Measurements from ENCODE around the gene CHMP1A. TPM values are rescaled to one million over a fixed set of nuclear protein-coding genes. Genes with fewer than 3 reads are reported as not detected.

CHMP1A gene
- total RNA-seq, 1 experiment from 2014 or later = 151 TPM

DNA sequence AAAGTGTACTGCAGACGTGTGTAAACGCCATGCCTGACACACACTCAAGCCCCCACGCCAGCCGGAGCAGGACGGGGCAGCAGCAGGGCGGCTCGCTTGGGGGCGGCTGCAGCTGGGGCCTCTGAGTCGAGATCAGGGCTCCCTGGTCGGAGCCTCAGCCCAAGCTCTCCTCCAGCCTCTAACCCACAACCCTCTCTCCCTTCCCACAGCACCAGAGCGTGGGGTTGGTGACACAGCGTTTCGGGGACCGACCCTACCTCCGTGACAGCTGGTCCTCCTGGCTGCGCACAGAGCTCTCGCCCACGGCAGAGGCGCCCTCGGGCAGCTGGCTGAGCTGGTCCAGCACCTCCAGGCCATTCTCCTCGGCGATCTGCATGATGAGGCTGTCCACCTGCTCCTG lies 11.2 kb downstream of the CHMP1A start:
- Histone ChIP-seq H3K4me3 (no peak overlapping the region), H3K4me1 (replicated peaks; ENCODE audit: insufficient read depth) (no peaks in the 10 kb centered on the region), H3K9me3 (ENCODE audit: insufficient read depth, low read depth) (no peaks in the 10 kb centered on the region), H3K79me2 (ENCODE audit: low read depth) (no peaks in the 10 kb centered on the region), H3K27ac (no peak overlapping the region), H4K20me1 (ENCODE audit: insufficient read depth) (peaks cover 12% of the 10 kb centered on the region), H3K9me2 (ENCODE audit: insufficient read depth) (no peaks in the 10 kb centered on the region), H3K4me2 (no peak overlapping the region), H2AFZ (no peak overlapping the region), H3K36me3 (ENCODE audit: low read depth) (0 out of 2 replicates have a peak, but pooled peaks cover 4% of the 10 kb centered on the region), H3F3A (ENCODE audit: insufficient read depth, low read depth) (no peaks in the 10 kb centered on the region; the same call in 1 of the 2 replicates), H3K27me3 (ENCODE audit: insufficient read depth, low read depth) (no peaks in the 10 kb centered on the region)
- no TSS peak for BruUV-seq (replicated peaks)
- no peak for TF ChIP-seq EZH2 (IDR thresholded peaks at IDR 0.05; ENCODE audit: low read depth)
- TF ChIP-seq, protein P1, sequence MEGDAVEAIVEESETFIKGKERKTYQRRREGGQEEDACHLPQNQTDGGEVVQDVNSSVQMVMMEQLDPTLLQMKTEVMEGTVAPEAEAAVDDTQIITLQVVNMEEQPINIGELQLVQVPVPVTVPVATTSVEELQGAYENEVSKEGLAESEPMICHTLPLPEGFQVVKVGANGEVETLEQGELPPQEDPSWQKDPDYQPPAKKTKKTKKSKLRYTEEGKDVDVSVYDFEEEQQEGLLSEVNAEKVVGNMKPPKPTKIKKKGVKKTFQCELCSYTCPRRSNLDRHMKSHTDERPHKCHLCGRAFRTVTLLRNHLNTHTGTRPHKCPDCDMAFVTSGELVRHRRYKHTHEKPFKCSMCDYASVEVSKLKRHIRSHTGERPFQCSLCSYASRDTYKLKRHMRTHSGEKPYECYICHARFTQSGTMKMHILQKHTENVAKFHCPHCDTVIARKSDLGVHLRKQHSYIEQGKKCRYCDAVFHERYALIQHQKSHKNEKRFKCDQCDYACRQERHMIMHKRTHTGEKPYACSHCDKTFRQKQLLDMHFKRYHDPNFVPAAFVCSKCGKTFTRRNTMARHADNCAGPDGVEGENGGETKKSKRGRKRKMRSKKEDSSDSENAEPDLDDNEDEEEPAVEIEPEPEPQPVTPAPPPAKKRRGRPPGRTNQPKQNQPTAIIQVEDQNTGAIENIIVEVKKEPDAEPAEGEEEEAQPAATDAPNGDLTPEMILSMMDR (conservative IDR thresholded peaks at IDR 0.05) = no peak
- intact Hi-C loops (cut with micrococcal nuclease; ENCODE audit: unreplicated experiment) = no loop called here
- ChIA-PET POLR2A (ENCODE audit: unreplicated experiment) (no interaction called here), CTCF (interaction anchor here (0.6 kb wide), 1 partner anchor 332 kb away, joined by 4 read pairs; no protein-coding TSS in a partner anchor)
- DNase-seq = no peak

DNA sequence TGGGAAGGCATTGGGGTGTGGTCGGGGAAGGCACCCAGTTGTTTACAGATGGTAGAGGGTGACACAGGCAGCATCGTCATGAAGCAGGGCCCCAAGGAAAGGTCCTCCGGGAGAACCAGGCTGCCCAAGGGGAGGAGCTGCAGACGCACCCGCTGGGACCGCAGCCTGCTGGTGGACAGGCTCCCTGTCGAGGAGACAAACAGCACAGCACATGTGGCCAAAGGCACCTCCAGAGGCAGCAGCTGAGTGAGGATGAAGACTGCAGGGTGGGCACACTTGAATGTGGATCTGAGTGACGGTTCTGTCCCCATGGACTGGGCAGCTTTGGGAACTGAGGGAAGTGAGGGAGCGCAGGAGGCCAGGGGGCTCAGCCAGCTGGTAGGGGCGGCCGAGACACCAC lies 12.4 kb downstream of the CHMP1A start:
- no peaks in the 10 kb centered on the region for H3K27me3 ChIP-seq (ENCODE audit: insufficient read depth, low read depth)
- H3K36me3 ChIP-seq (ENCODE audit: low read depth) = 0 out of 2 replicates have a peak, but pooled peaks cover 4% of the 10 kb centered on the region
- no TSS peak for BruUV-seq (replicated peaks)
- no peak for DNase-seq
- no peaks in the 10 kb centered on the region; the same call in 1 of the 2 replicates for H3F3A ChIP-seq (ENCODE audit: insufficient read depth, low read depth)
- no peak overlapping the region for H3K4me2 ChIP-seq
- ChIA-PET POLR2A (ENCODE audit: unreplicated experiment) (no interaction called here), CTCF (no interaction called here)
- no peaks in the 10 kb centered on the region for H3K9me3 ChIP-seq (ENCODE audit: insufficient read depth, low read depth)
- intact Hi-C loops (cut with micrococcal nuclease; ENCODE audit: unreplicated experiment) = no loop called here
- H3K27ac ChIP-seq = no peak overlapping the region
- peaks cover 6% of the 10 kb centered on the region; the same call in 1 of the 2 replicates for H4K20me1 ChIP-seq (ENCODE audit: insufficient read depth)
- H2AFZ ChIP-seq = no peak overlapping the region
- no peak overlapping the region for H3K4me3 ChIP-seq
- no peaks in the 10 kb centered on the region for H3K79me2 ChIP-seq (ENCODE audit: low read depth)
- H3K4me1 ChIP-seq (replicated peaks; ENCODE audit: insufficient read depth) = no peaks in the 10 kb centered on the region
- H3K9me2 ChIP-seq (ENCODE audit: insufficient read depth) = no peaks in the 10 kb centered on the region
- TF ChIP-seq EZH2 (IDR thresholded peaks at IDR 0.05; ENCODE audit: low read depth) = no peak
- TF ChIP-seq, protein P1 (conservative IDR thresholded peaks at IDR 0.05) = no peak

DNA sequence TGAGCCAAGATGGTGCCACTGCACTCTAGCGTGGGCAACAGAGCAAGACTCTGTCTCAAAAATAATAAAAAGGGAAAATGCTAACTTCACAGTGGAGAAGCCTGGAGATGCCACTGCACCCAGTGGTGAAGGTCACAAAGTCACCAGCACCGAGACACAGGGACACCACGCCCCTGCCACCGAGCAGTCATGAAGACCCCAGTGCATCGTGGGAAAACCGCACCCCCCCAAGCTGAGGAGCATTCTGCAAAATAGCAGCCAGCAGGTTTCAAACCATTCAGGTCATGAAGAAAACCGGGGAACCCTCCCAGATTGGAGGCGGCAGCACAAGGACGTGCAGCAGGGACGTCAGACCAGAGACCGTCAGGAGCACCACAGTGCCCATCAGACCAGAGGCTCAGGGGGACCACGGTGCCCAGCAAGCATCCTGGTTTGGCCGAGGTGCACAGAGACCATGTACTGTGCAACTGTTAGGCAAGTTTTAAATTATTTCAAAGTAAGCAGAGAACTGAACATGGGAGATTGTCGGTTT lies 13.7 kb downstream of the CHMP1A start:
- POLR2A ChIA-PET (ENCODE audit: unreplicated experiment) = no interaction called here
- no TSS peak for BruUV-seq (replicated peaks)

More for the DNA sequence above, 13.7 kb downstream of the CHMP1A start:
- Histone ChIP-seq H4K20me1 (ENCODE audit: insufficient read depth) (peaks cover 6% of the 10 kb centered on the region; the same call in 1 of the 2 replicates), H3K4me2 (no peak overlapping the region), H3F3A (ENCODE audit: insufficient read depth, low read depth) (no peaks in the 10 kb centered on the region; the same call in 1 of the 2 replicates), H3K9me3 (ENCODE audit: insufficient read depth, low read depth) (no peaks in the 10 kb centered on the region), H3K4me3 (no peak overlapping the region), H3K79me2 (ENCODE audit: low read depth) (no peaks in the 10 kb centered on the region), H3K36me3 (ENCODE audit: low read depth) (0 out of 2 replicates have a peak, but pooled peaks cover 4% of the 10 kb centered on the region), H3K27me3 (ENCODE audit: insufficient read depth, low read depth) (no peaks in the 10 kb centered on the region), H2AFZ (no peak overlapping the region), H3K9me2 (ENCODE audit: insufficient read depth) (no peaks in the 10 kb centered on the region), H3K4me1 (replicated peaks; ENCODE audit: insufficient read depth) (no peaks in the 10 kb centered on the region), H3K27ac (no peak overlapping the region)
- intact Hi-C loops (cut with micrococcal nuclease; ENCODE audit: unreplicated experiment) = no loop called here
- no peak for DNase-seq
- TF ChIP-seq EZH2 (IDR thresholded peaks at IDR 0.05; ENCODE audit: low read depth) = no peak
- TF ChIP-seq, protein P1 (conservative IDR thresholded peaks at IDR 0.05) = no peak
- CTCF ChIA-PET = no interaction called here
